ENCODE data around the gene DGKB. TPM values are rescaled to one million over a fixed set of nuclear protein-coding genes. Genes with fewer than 3 reads are reported as not detected.

The DGKB gene
- total and polyA plus RNA-seq, 8 donors: 0.16 to 1.3 (median 0.40) TPM

DNA sequence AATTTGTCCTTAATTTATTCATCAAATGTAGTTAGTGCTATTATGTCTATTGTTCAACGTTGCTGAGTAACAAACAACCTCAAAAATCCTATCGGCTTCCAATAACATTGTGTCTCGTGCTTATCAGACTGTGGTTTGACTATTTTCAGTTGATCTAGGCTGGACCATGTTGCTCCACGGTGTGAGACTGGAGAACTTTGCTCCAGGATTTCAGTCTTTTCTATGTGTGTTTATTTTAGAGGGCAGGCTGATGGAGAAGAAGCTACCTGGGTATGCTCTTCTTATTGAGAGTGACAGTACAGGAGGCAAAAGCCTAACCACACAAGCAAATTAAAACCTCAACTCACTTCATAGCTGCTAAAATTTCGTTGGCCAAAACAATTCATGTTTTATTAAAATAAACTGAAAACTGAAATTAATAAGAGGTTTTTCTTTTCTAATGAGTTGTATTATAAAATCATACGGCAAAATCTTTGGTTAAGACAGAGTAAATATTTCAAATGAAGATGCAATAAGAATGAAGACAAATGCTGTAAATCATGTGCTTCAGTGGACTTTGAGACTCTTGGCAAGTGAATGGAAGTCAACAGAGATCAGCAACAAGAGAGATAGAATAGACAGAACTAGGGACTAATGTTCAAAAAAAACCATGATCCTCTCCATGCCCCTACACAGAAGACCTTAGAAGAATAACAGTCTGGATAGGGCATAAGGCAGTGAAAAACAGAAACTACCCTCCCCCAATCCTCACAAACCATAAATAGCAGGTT, 495.1 kb downstream of the DGKB start:
- Histone ChIP-seq H3K9me3 (no peaks in the 10 kb centered on the region), H3K4me3 (no peak overlapping the region), H3K27ac (no peak overlapping the region), H3K4me1 (no peaks in the 10 kb centered on the region), H3K36me3 (no peaks in the 10 kb centered on the region), H3K27me3 (no peaks in the 10 kb centered on the region)
- intact Hi-C loops (cut with DNase I): no loop called here
- FAIRE-seq (no peak), ATAC-seq (no peak), DNase-seq (no peak)
- WGBS, 2 donors: 51 to 61% methylated on average over 6 of the region's 6 CpGs
- TF ChIP-seq, protein P1, sequence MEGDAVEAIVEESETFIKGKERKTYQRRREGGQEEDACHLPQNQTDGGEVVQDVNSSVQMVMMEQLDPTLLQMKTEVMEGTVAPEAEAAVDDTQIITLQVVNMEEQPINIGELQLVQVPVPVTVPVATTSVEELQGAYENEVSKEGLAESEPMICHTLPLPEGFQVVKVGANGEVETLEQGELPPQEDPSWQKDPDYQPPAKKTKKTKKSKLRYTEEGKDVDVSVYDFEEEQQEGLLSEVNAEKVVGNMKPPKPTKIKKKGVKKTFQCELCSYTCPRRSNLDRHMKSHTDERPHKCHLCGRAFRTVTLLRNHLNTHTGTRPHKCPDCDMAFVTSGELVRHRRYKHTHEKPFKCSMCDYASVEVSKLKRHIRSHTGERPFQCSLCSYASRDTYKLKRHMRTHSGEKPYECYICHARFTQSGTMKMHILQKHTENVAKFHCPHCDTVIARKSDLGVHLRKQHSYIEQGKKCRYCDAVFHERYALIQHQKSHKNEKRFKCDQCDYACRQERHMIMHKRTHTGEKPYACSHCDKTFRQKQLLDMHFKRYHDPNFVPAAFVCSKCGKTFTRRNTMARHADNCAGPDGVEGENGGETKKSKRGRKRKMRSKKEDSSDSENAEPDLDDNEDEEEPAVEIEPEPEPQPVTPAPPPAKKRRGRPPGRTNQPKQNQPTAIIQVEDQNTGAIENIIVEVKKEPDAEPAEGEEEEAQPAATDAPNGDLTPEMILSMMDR (IDR thresholded peaks at IDR 0.05): no peak

DNA sequence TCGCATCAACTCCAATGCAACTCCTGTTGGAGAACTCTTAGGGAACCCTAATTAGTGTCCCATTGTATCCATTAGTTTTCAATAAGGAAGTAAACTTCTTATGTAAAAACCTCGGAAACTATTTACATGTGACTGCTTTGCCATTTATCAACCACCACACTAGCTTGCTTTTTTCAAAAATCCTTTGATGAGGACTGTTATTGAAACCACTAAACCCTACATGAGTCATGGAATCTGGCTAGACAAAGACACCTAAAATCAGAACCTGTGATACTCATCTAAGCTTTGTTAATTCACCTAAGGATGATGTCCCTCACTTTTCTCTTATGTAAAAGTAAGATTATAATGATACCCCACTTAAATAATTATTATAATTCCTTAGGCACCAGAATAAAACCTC, 499.0 kb downstream of the DGKB start:
- Histone ChIP-seq H3K27me3 (no peaks in the 10 kb centered on the region), H3K9me3 (no peaks in the 10 kb centered on the region), H3K27ac (no peak overlapping the region), H3K36me3 (no peaks in the 10 kb centered on the region), H3K4me1 (no peaks in the 10 kb centered on the region), H3K4me3 (no peak overlapping the region)
- intact Hi-C loops (cut with DNase I): no loop called here
- ATAC-seq: no peak
- no peak for DNase-seq
- WGBS, 2 donors: 58 to 63% methylated on average over 2 of the region's 2 CpGs
- TF ChIP-seq, protein P1 (IDR thresholded peaks at IDR 0.05): no peak
- FAIRE-seq: no peak

DNA sequence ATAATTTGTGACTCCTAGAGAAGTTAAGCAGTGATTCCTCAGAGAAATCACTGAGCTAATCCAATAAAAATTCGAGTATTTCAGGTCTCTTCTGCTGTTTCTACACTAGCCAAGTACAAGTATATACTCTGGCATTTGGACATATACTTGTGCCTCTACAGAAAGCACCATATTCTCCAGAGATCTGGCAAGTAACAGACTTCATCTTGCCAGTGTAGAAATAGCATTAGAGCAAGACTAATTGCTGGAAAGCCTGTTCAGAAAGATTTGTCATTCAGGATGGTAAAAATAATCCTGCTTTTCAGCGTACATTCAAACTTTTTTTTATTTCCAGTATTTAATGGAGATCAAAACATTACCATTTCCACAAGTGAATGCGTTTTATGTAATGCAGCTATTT, 502.3 kb downstream of the DGKB start:
- no peaks in the 10 kb centered on the region for H3K4me1 ChIP-seq
- no peaks in the 10 kb centered on the region for H3K27me3 ChIP-seq
- no peaks in the 10 kb centered on the region for H3K36me3 ChIP-seq
- WGBS, 2 donors: 55 to 63% methylated on average over 3 of the region's 3 CpGs
- H3K9me3 ChIP-seq: no peaks in the 10 kb centered on the region
- ATAC-seq (no peak), DNase-seq (no peak), FAIRE-seq (no peak)
- H3K4me3 ChIP-seq: no peak overlapping the region
- TF ChIP-seq, protein P1 (IDR thresholded peaks at IDR 0.05): no peak
- no peak overlapping the region for H3K27ac ChIP-seq
- intact Hi-C loops (cut with DNase I): no loop called here

DNA sequence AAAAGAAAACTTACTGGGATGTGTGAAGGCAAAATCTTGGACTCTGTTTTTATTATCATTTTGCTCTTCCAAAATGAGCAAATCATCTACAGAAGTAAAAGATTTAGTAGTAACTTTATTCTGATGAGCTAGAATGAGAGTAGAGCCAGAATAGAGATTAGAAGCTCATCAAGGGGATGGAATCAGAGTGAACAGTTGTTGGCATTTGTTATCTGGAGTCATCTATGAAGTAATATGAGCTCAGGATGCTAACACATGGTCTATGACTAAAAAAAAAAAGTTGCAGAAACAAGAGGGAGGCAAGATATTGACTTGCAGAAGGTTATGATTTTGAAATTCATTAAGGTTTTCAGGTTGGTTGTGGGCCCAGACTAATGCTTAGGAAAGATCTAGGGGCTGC, 504.0 kb downstream of the DGKB start:
- no peaks in the 10 kb centered on the region for H3K9me3 ChIP-seq
- TF ChIP-seq, protein P1 (IDR thresholded peaks at IDR 0.05): no peak
- no peaks in the 10 kb centered on the region for H3K36me3 ChIP-seq
- no peak overlapping the region for H3K27ac ChIP-seq
- no peak overlapping the region for H3K4me3 ChIP-seq
- ATAC-seq (no peak), DNase-seq (no peak), FAIRE-seq (no peak)
- H3K4me1 ChIP-seq: no peaks in the 10 kb centered on the region
- no peaks in the 10 kb centered on the region for H3K27me3 ChIP-seq
- intact Hi-C loops (cut with DNase I): no loop called here

DNA sequence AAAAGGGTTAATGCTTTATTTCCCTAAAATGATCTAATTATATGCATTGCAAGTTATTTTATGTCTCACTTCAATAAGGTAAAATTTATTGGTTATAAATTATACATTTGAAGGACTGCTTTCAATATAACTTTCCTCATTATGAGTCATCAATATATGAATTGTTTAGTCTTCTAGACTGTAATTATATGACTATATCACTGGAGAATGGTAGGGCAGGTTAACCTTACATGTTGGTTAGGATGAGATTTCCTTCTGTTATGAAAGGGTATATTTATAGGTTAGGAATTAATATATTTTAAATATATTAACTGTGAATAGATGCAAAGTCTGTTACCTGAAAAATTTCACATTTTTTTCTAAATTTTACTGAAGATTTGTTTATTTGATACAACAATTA, 506.7 kb downstream of the DGKB start:
- no peak overlapping the region for H3K27ac ChIP-seq
- intact Hi-C loops (cut with DNase I): no loop called here
- no peaks in the 10 kb centered on the region for H3K4me1 ChIP-seq
- H3K4me3 ChIP-seq: no peak overlapping the region
- DNase-seq (no peak), ATAC-seq (no peak), FAIRE-seq (no peak)
- no peaks in the 10 kb centered on the region for H3K36me3 ChIP-seq
- no peaks in the 10 kb centered on the region for H3K27me3 ChIP-seq
- no peaks in the 10 kb centered on the region for H3K9me3 ChIP-seq
- TF ChIP-seq, protein P1 (IDR thresholded peaks at IDR 0.05): no peak
